H9 (cell line): ENCODE measurements around the gene ATAT1. TPM values are rescaled to one million over a fixed set of nuclear protein-coding genes. Genes with fewer than 3 reads are reported as not detected.

Experiments used
- DNase-seq: peaks from one replicate; pipeline ENCODE4 v3.0.0-alpha.2; 2017
- H2AFZ ChIP-seq: one replicate; pipeline ENCODE4 v1.6.1; 2013; ENCODE audit warnings: mild to moderate bottlenecking, low read length, control low read depth, moderate library complexity
- H2AK5ac ChIP-seq: 2 replicates; pipeline ENCODE4 v1.6.1; 2013; ENCODE audit warnings: low read length, control low read depth, mixed read lengths; ENCODE audit not compliant: insufficient read length
- H2BK120ac ChIP-seq: one replicate; pipeline ENCODE4 v1.6.1; 2013; ENCODE audit warnings: low read depth, mild to moderate bottlenecking, low read length, control low read depth, inconsistent platforms; ENCODE audit not compliant: poor library complexity, severe bottlenecking
- H2BK12ac ChIP-seq: 2 replicates; pipeline ENCODE4 v1.6.1; 2013; ENCODE audit warnings: low read length, control low read depth, mixed read lengths, low read depth; ENCODE audit not compliant: insufficient read length
- H2BK15ac ChIP-seq: 2 replicates; pipeline ENCODE4 v1.6.1; 2013; ENCODE audit warnings: low read depth, low read length, control low read depth
- H2BK20ac ChIP-seq: one replicate; pipeline ENCODE4 v1.6.1; 2013; ENCODE audit warnings: low read depth, mild to moderate bottlenecking, low read length, control low read depth, inconsistent platforms; ENCODE audit not compliant: poor library complexity, severe bottlenecking
- H2BK5ac ChIP-seq: 2 replicates; pipeline ENCODE4 v1.6.1; 2013; ENCODE audit warnings: low read length, control low read depth, mixed read lengths; ENCODE audit not compliant: insufficient read length
- H3K14ac ChIP-seq: 2 replicates; pipeline ENCODE4 v1.6.1; 2013; ENCODE audit warnings: low read length, control low read depth; ENCODE audit not compliant: insufficient read depth
- H3K18ac ChIP-seq: 2 replicates; pipeline ENCODE4 v1.6.1; 2013; ENCODE audit warnings: low read depth, mild to moderate bottlenecking, mixed read lengths, low read length, control low read depth; ENCODE audit not compliant: insufficient read length
- H3K23ac ChIP-seq: 2 replicates; pipeline ENCODE4 v1.6.1; 2013; ENCODE audit warnings: low read length, control low read depth, mixed read lengths, low read depth; ENCODE audit not compliant: insufficient read length
- H3K23me2 ChIP-seq: 2 replicates; pipeline ENCODE4 v1.6.1; 2013; ENCODE audit warnings: low read depth, mild to moderate bottlenecking, mixed read lengths, low read length, control low read depth; ENCODE audit not compliant: insufficient read length, poor library complexity, severe bottlenecking
- H3K27ac ChIP-seq: 2 replicates; pipeline ENCODE4 v1.5.1; 2013; ENCODE audit warnings: low read length, control low read depth, mixed read lengths, low read depth; ENCODE audit not compliant: insufficient read length
- H3K27me3 ChIP-seq: 2 replicates; pipeline ENCODE4 v1.6.1; 2013; ENCODE audit warnings: low read length, control low read depth, inconsistent platforms; ENCODE audit not compliant: insufficient read depth
- H3K4ac ChIP-seq: 2 replicates; pipeline ENCODE4 v1.6.1; 2013; ENCODE audit warnings: low read depth, mild to moderate bottlenecking, control low read depth, inconsistent platforms, low read length, moderate library complexity
- H3K4me1 ChIP-seq: 2 replicates; pipeline ENCODE4 v1.6.1; 2013; ENCODE audit warnings: low read length, control low read depth, inconsistent platforms; ENCODE audit not compliant: insufficient read depth
- H3K4me2 ChIP-seq: 2 replicates; pipeline ENCODE4 v1.6.1; 2013; ENCODE audit warnings: low read length, control low read depth, mixed read lengths; ENCODE audit not compliant: insufficient read length, insufficient read depth
- H3K56ac ChIP-seq: 2 replicates; pipeline ENCODE4 v1.6.1; 2013; ENCODE audit warnings: low read depth, mild to moderate bottlenecking, mixed read lengths, low read length, control low read depth; ENCODE audit not compliant: insufficient read length
- H3K79me1 ChIP-seq: 2 replicates; pipeline ENCODE4 v1.6.1; 2013; ENCODE audit warnings: low read depth, mild to moderate bottlenecking, moderate library complexity, low read length, control low read depth, inconsistent platforms; ENCODE audit not compliant: insufficient read depth, poor library complexity, severe bottlenecking
- H3K79me2 ChIP-seq: 2 replicates; pipeline ENCODE4 v1.6.1; 2013; ENCODE audit warnings: low read length, control low read depth, inconsistent platforms; ENCODE audit not compliant: insufficient read depth
- H3K9ac ChIP-seq: 2 replicates; pipeline ENCODE4 v1.6.1; 2013; ENCODE audit warnings: low read length, control low read depth, mixed read lengths; ENCODE audit not compliant: insufficient read length; ENCODE audit errors: extremely low read depth
- H3K9me3 ChIP-seq: one replicate; pipeline ENCODE4 v1.6.1; 2013; ENCODE audit warnings: low read depth, low read length, inconsistent platforms; ENCODE audit not compliant: control insufficient read depth
- H3T11ph ChIP-seq: one replicate; pipeline ENCODE4 v1.6.1; 2013; ENCODE audit warnings: mild to moderate bottlenecking, low read length, control low read depth, inconsistent platforms
- H4K20me1 ChIP-seq: one replicate; pipeline ENCODE4 v1.6.1; 2013; ENCODE audit not compliant: control insufficient read depth, insufficient read length, insufficient read depth
- H4K5ac ChIP-seq: 2 replicates; pipeline ENCODE4 v1.6.1; 2013; ENCODE audit warnings: low read depth, mild to moderate bottlenecking, mixed read lengths, low read length, control low read depth; ENCODE audit not compliant: insufficient read length
- H4K8ac ChIP-seq: replicated peaks from 2 replicates; pipeline ENCODE4 v1.6.1; 2013; ENCODE audit warnings: low read length, control low read depth, mixed read lengths, low read depth; ENCODE audit not compliant: insufficient read length
- H4K91ac ChIP-seq: 2 replicates; pipeline ENCODE4 v1.6.1; 2013; ENCODE audit warnings: low read depth, mild to moderate bottlenecking, moderate library complexity, mixed read lengths, low read length, control low read depth; ENCODE audit not compliant: insufficient read length
- H3K27ac Mint-ChIP-seq, 3 experiments: 2 replicates in 2 of 3; 3 replicates in 1 of 3; pipeline ENCODE4 v1.8.0; 2020 to 2021; ENCODE audit warnings: mixed read lengths in 3 of 3, mild to moderate bottlenecking in 1 of 3, moderate library complexity in 1 of 3
- H3K27me3 Mint-ChIP-seq: 2 replicates; pipeline ENCODE4 v1.8.0; 2021; ENCODE audit warnings: low read depth, mild to moderate bottlenecking, moderate library complexity, mixed read lengths
- H3K36me3 Mint-ChIP-seq, 3 experiments: 2 replicates in 2 of 3; 3 replicates in 1 of 3; pipeline ENCODE4 v1.8.0; 2020 to 2021; ENCODE audit warnings: low read depth in 3 of 3, mixed read lengths in 3 of 3; ENCODE audit not compliant: insufficient read depth in 1 of 3
- H3K4me1 Mint-ChIP-seq, 2 experiments: 2 replicates each; pipeline ENCODE4 v1.8.0; 2020; ENCODE audit warnings: mixed read lengths in 2 of 2
- H3K4me3 Mint-ChIP-seq, 2 experiments: 2 replicates in 1 of 2; 3 replicates in 1 of 2; pipeline ENCODE4 v1.8.0; 2020 to 2021; ENCODE audit warnings: mild to moderate bottlenecking in 2 of 2, mixed read lengths in 2 of 2, moderate library complexity in 1 of 2
- H3K9me3 Mint-ChIP-seq, 2 experiments: 2 replicates in 1 of 2; 3 replicates in 1 of 2; pipeline ENCODE4 v1.8.0; 2020; ENCODE audit warnings: mild to moderate bottlenecking in 2 of 2, mixed read lengths in 2 of 2, moderate library complexity in 1 of 2
- CTCF ChIP-seq: fragments of 200-600 bp; sonication (generic); conservative IDR thresholded peaks from 3 replicates; pipeline ENCODE4 v1.8.0; 2021; ENCODE audit warnings: antibody characterized with exemption, mild to moderate bottlenecking
- WGBS: extraction: QIAGEN DNeasy Blood & Tissue Kit; methylation state at CpG from one replicate; pipeline ENCODE4 v1.1.7; 2013; ENCODE audit warnings: missing lambda C conversion rate, low lambda C conversion rate, mixed read lengths; ENCODE audit not compliant: insufficient read length; ENCODE audit errors: extremely low coverage; 5-methylcytosine and 5-hydroxymethylcytosine counted together
- long read RNA-seq: library from polyadenylated mRNA; unstranded; transcript quantifications from one replicate; pipeline ENCODE4 v2.0.0, GENCODE V29; 2020
- total RNA-seq: library from RNA; stranded (reverse); gene quantifications from 2 replicates; pipeline ENCODE4 v1.2.1, GENCODE V29; 2021

Gene ATAT1
- 19.6 and 20.1 TPM in 2 replicates for total RNA-seq
- long read RNA-seq, transcript ATAT1-206 (13 exons, 1,476 nt), result major isoform, 24 of 79 reads
- long read RNA-seq, transcript ATAT1-203 (11 exons, 2,119 nt), result minor isoform, 11 of 79 reads
- long read RNA-seq, transcript ATAT1-208 (12 exons, 1,195 nt), result minor isoform, 7 of 79 reads
- long read RNA-seq, transcript ATAT1-205 (10 exons, 2,646 nt), result minor isoform, 6 of 79 reads
- long read RNA-seq, partial matches to known transcripts, result 5 of 79 reads
- long read RNA-seq, other reads (novel, unspliced or antisense), result 20 of 79 reads

GRCh38 chr6:30626484-30627366 lies at the start of gene ATAT1:
TSS of gene ATAT1 (plus strand) at chr6:30626874.
- Histone ChIP-seq H2AFZ (no peak within 1 kb of the TSS), H3K56ac (no peak within 1 kb of the TSS), H2AK5ac (no peak within 1 kb of the TSS), H3K9ac (peak within 1 kb of the TSS; percentile 27), H3K79me2 (no peaks in the 10 kb centered on the region), H3K18ac (peak within 1 kb of the TSS; percentile 15), H3K9me3 (no peaks in the 10 kb centered on the region), H3K14ac (no peak within 1 kb of the TSS), H4K5ac (no peak within 1 kb of the TSS), H3K79me1 (no peaks in the 10 kb centered on the region), H4K91ac (no peak within 1 kb of the TSS), H4K20me1 (no peaks in the 10 kb centered on the region), H2BK5ac (no peak within 1 kb of the TSS), H3T11ph (no peak within 1 kb of the TSS), H3K4ac (no peak within 1 kb of the TSS), H3K23ac (no peak within 1 kb of the TSS), H3K27me3 (no peaks in the 10 kb centered on the region), H3K23me2 (peaks cover 9% of the 10 kb centered on the region), H2BK120ac (no peak within 1 kb of the TSS), H4K8ac (no peak within 1 kb of the TSS), H3K4me2 (peak within 1 kb of the TSS; percentile 78), H2BK20ac (no peak within 1 kb of the TSS), H3K27ac (no peak within 1 kb of the TSS), H2BK12ac (no peak within 1 kb of the TSS), H2BK15ac (no peak within 1 kb of the TSS), H3K4me1 (no peaks in the 10 kb centered on the region; the same call in 1 of the 2 replicates)
- Mint-ChIP-seq H3K4me1 (peaks cover 14% of the 10 kb centered on the region in 2 experiments), H3K27ac (peak within 1 kb of the TSS; percentile 92 to 98 (median 98); a peak in 6 of 7 replicates), H3K27me3 (no peaks in the 10 kb centered on the region), H3K4me3 (peak within 1 kb of the TSS; percentile 90 to 95), H3K9me3 (no peaks in the 10 kb centered on the region; a peak in 1 of 5 replicates), H3K36me3 (peaks cover 27 to 71% (median 67%) of the 10 kb centered on the region in 3 experiments; a peak in 6 of 7 replicates)
- no CpG with 5 or more reads among the region's 36 CpGs for WGBS
- peak; percentile 94 for DNase-seq
- TF ChIP-seq CTCF, result peak; percentile 55
